ENCODE data around the gene PRPF38A.
A peak's percentile ranks its signal among the peaks of the same experiment; 100 is the strongest.
"Not testable (repeated sequence)": the region's sequence is repeated elsewhere in the genome, so short reads cannot be mapped to it uniquely, and the experiment has no call there.

The PRPF38A gene

GRCh38 chr1:52404116-52404974, at the start of gene PRPF38A, which contains the start of gene ORC1:
TSS of gene PRPF38A (plus strand) at chr1:52404602. CDS start at chr1:52404750, 148 bp downstream.
TSS of gene ORC1 (minus strand) at chr1:52404423. CDS start at chr1:52402223, 2,200 bp downstream.
- DNase-seq (ENCODE audit: low spot score) = peak; percentile 70

- DNase-seq (ENCODE audit: low spot score) = no peak
Observed at GRCh38 chr1:52355436-52355835, 49.0 kb upstream of the PRPF38A start.

- DNase-seq (ENCODE audit: low spot score) = no peak
Observed at GRCh38 chr1:52355847-52356505, 48.4 kb upstream of the PRPF38A start.

- DNase-seq (ENCODE audit: low spot score) = no peak
Observed at GRCh38 chr1:52356818-52357355, 47.5 kb upstream of the PRPF38A start.

GRCh38 chr1:52357397-52357796, 47.0 kb upstream of the PRPF38A start:
- DNase-seq (ENCODE audit: low spot score) = no peak

GRCh38 chr1:52358851-52359497, 45.4 kb upstream of the PRPF38A start:
- no peak for DNase-seq (ENCODE audit: low spot score)

GRCh38 chr1:52359676-52360594, 44.5 kb upstream of the PRPF38A start:
- DNase-seq (ENCODE audit: low spot score) = no peak

GRCh38 chr1:52360595-52360968, 43.8 kb upstream of the PRPF38A start:
- no peak for DNase-seq (ENCODE audit: low spot score)

- no peak for DNase-seq (ENCODE audit: low spot score)
Observed at GRCh38 chr1:52364235-52364839, 40.1 kb upstream of the PRPF38A start.

GRCh38 chr1:52365071-52365745, 39.2 kb upstream of the PRPF38A start:
- DNase-seq (ENCODE audit: low spot score) = peak; percentile 53

GRCh38 chr1:52365746-52366516, 38.5 kb upstream of the PRPF38A start, which contains the start of gene CC2D1B:
TSS of gene CC2D1B (minus strand) at chr1:52366205. CDS start at chr1:52364620, 1,585 bp downstream.
- peak; percentile 97 for DNase-seq (ENCODE audit: low spot score)

- no peak for DNase-seq (ENCODE audit: low spot score)
Observed at GRCh38 chr1:52366517-52366827, 37.9 kb upstream of the PRPF38A start.

GRCh38 chr1:52367272-52367671, 37.1 kb upstream of the PRPF38A start:
- DNase-seq (ENCODE audit: low spot score) = no peak

- DNase-seq (ENCODE audit: low spot score) = peak; percentile 70
Observed at GRCh38 chr1:52368383-52369172, 35.8 kb upstream of the PRPF38A start.

GRCh38 chr1:52369851-52370250, 34.6 kb upstream of the PRPF38A start:
- not testable (repeated sequence) for DNase-seq (ENCODE audit: low spot score)

GRCh38 chr1:52385376-52385775, 19.0 kb upstream of the PRPF38A start:
- no peak for DNase-seq (ENCODE audit: low spot score)

- no peak for DNase-seq (ENCODE audit: low spot score)
Observed at GRCh38 chr1:52386458-52386857, 17.9 kb upstream of the PRPF38A start.

- no peak for DNase-seq (ENCODE audit: low spot score)
Observed at GRCh38 chr1:52393174-52393573, 11.2 kb upstream of the PRPF38A start.

- DNase-seq (ENCODE audit: low spot score) = no peak
Observed at GRCh38 chr1:52399629-52400028, 4.8 kb upstream of the PRPF38A start.
